HepG2 (cell line): Measurements from ENCODE around the gene DPEP2NB. TPM values are rescaled to one million over a fixed set of nuclear protein-coding genes. Genes with fewer than 3 reads are reported as not detected.

ENCODE experiments used
- BCL6 ChIP-seq: IDR thresholded peaks from 2 replicates; pipeline ENCODE4 v1.6.1; 2016; ENCODE audit warnings: missing genetic modification reagents, missing compliant biosample characterization
- GZF1 ChIP-seq: sonication (generic); formaldehyde crosslinking; IDR thresholded peaks from 2 replicates; pipeline ENCODE4 v1.5.1; 2020; ENCODE audit warnings: mild to moderate bottlenecking, missing genetic modification reagents
- HES4 ChIP-seq: sonication (generic); formaldehyde crosslinking; IDR thresholded peaks from 2 replicates; pipeline ENCODE4 v1.9.0; 2021; ENCODE audit warnings: mild to moderate bottlenecking, missing genetic modification reagents, borderline replicate concordance
- HNF4G ChIP-seq, 2 experiments: sonication (generic) in 1 of 2; formaldehyde crosslinking in 1 of 2; IDR thresholded peaks; 2 replicates each; pipeline versions ENCODE4 v1.4.0 to v1.6.1; 2011 to 2020; ENCODE audit warnings: borderline replicate concordance in 2 of 2, low read depth in 2 of 2, mild to moderate bottlenecking in 2 of 2, low read length in 1 of 2, missing genetic modification reagents in 1 of 2, moderate library complexity in 1 of 2
- JUND ChIP-seq: sonication (generic); formaldehyde crosslinking; IDR thresholded peaks from 2 replicates; pipeline ENCODE4 v1.8.0; 2022; ENCODE audit warnings: mild to moderate bottlenecking, missing genetic modification reagents
- NR2F6 ChIP-seq, 2 experiments: IDR thresholded peaks; 2 replicates each; pipeline ENCODE4 v1.6.1; 2016; ENCODE audit warnings: antibody characterized with exemption in 1 of 2, mild to moderate bottlenecking in 1 of 2
- TOPORS ChIP-seq: sonication (generic); formaldehyde crosslinking; IDR thresholded peaks from 2 replicates; pipeline ENCODE4 v1.8.0; 2023; ENCODE audit warnings: mild to moderate bottlenecking, missing genetic modification reagents
- ZKSCAN8 ChIP-seq: IDR thresholded peaks from 2 replicates; pipeline ENCODE4 v1.6.1; 2016; ENCODE audit warnings: borderline replicate concordance, missing genetic modification reagents, missing compliant biosample characterization
- ZNF777 ChIP-seq: sonication (generic); formaldehyde crosslinking; IDR thresholded peaks from 2 replicates; pipeline ENCODE4 v1.4.0; 2020; ENCODE audit warnings: missing genetic modification reagents
- ZSCAN31 ChIP-seq: sonication (generic); formaldehyde crosslinking; IDR thresholded peaks from 2 replicates; pipeline ENCODE4 v1.5.0; 2020; ENCODE audit warnings: low read depth, mild to moderate bottlenecking, missing genetic modification reagents
- polyA plus RNA-seq, 8 experiments: library from polyadenylated mRNA; depleted of rRNA in 3 of 8; stranded (reverse) in 7 of 8; unstranded in 1 of 8; fragments of >200 nt; fragmentation: Illumina TruSeq in 4 of 8; extraction: Trizol in 4 of 8; gene quantifications; 2 replicates each; pipeline versions ENCODE4 v1.2.1 to v1.2.3, GENCODE V29; 2011 to 2016; ENCODE audit warnings: low read depth in 4 of 8, missing spikeins in 1 of 8, mixed read lengths in 1 of 8; ENCODE audit not compliant: insufficient read depth in 1 of 8
- total RNA-seq, 5 experiments: library from RNA; depleted of rRNA; stranded (reverse); fragments of >200 nt; fragmentation: Illumina TruSeq; extraction: Trizol; gene quantifications; 2 replicates each; pipeline ENCODE4 v1.2.3, GENCODE V29; 2016; ENCODE audit warnings: low read depth in 1 of 5
- TF ChIP-seq, protein P1 (sequence below): sonication (generic); formaldehyde crosslinking; conservative IDR thresholded peaks from 2 replicates; pipeline ENCODE4 v1.4.0; 2020; ENCODE audit warnings: mild to moderate bottlenecking, missing genetic modification reagents, moderate library complexity
- TF ChIP-seq, protein P2 (sequence below): sonication (generic); formaldehyde crosslinking; IDR thresholded peaks from 2 replicates; pipeline ENCODE4 v1.4.0; 2020; ENCODE audit warnings: mild to moderate bottlenecking, missing genetic modification reagents
- TF ChIP-seq, protein P3 (sequence below): sonication (generic); formaldehyde crosslinking; IDR thresholded peaks from 2 replicates; pipeline ENCODE4 v1.5.0; 2020; ENCODE audit warnings: mild to moderate bottlenecking, missing genetic modification reagents, moderate library complexity

DPEP2NB gene
- total and polyA plus RNA-seq, 2 of the 13 experiments (the other 11 are each of a cell fraction or from before 2014, with no cell fraction given) = not detected

GRCh38 chr16:67969254-67970039 is 46.3 kb downstream of the DPEP2NB start (continued):
- TF ChIP-seq NR2F6 (IDR thresholded peaks at IDR 0.05) (0 out of 2 replicates have a peak, but pooled peaks have one; percentile 0), NR2F6 (CRISPR knock-in tag; IDR thresholded peaks at IDR 0.05) (0 out of 2 replicates have a peak, but pooled peaks have one; percentile 11), HNF4G (IDR thresholded peaks at IDR 0.05; ENCODE audit: borderline replicate concordance, low read depth, low read length) (peak; percentile 24; the same call in 1 of the 2 replicates), HNF4G (CRISPR knock-in tag; IDR thresholded peaks at IDR 0.05; ENCODE audit: borderline replicate concordance, low read depth) (no peak), ZSCAN31 (CRISPR knock-in tag) (peak; percentile 58; the same call in 1 of the 2 replicates), HES4 (CRISPR knock-in tag) (0 out of 2 replicates have a peak, but pooled peaks have one; percentile 48), GZF1 (no peak), ZKSCAN8 (CRISPR knock-in tag) (no peak), JUND (CRISPR knock-in tag) (no peak), ZNF777 (CRISPR knock-in tag) (no peak), TOPORS (CRISPR knock-in tag) (no peak), BCL6 (CRISPR knock-in tag) (no peak)
- TF ChIP-seq, protein P1, sequence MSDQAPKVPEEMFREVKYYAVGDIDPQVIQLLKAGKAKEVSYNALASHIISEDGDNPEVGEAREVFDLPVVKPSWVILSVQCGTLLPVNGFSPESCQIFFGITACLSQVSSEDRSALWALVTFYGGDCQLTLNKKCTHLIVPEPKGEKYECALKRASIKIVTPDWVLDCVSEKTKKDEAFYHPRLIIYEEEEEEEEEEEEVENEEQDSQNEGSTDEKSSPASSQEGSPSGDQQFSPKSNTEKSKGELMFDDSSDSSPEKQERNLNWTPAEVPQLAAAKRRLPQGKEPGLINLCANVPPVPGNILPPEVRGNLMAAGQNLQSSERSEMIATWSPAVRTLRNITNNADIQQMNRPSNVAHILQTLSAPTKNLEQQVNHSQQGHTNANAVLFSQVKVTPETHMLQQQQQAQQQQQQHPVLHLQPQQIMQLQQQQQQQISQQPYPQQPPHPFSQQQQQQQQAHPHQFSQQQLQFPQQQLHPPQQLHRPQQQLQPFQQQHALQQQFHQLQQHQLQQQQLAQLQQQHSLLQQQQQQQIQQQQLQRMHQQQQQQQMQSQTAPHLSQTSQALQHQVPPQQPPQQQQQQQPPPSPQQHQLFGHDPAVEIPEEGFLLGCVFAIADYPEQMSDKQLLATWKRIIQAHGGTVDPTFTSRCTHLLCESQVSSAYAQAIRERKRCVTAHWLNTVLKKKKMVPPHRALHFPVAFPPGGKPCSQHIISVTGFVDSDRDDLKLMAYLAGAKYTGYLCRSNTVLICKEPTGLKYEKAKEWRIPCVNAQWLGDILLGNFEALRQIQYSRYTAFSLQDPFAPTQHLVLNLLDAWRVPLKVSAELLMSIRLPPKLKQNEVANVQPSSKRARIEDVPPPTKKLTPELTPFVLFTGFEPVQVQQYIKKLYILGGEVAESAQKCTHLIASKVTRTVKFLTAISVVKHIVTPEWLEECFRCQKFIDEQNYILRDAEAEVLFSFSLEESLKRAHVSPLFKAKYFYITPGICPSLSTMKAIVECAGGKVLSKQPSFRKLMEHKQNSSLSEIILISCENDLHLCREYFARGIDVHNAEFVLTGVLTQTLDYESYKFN (CRISPR knock-in tag) = peak; percentile 23; the same call in 1 of the 2 replicates
- TF ChIP-seq, protein P2, sequence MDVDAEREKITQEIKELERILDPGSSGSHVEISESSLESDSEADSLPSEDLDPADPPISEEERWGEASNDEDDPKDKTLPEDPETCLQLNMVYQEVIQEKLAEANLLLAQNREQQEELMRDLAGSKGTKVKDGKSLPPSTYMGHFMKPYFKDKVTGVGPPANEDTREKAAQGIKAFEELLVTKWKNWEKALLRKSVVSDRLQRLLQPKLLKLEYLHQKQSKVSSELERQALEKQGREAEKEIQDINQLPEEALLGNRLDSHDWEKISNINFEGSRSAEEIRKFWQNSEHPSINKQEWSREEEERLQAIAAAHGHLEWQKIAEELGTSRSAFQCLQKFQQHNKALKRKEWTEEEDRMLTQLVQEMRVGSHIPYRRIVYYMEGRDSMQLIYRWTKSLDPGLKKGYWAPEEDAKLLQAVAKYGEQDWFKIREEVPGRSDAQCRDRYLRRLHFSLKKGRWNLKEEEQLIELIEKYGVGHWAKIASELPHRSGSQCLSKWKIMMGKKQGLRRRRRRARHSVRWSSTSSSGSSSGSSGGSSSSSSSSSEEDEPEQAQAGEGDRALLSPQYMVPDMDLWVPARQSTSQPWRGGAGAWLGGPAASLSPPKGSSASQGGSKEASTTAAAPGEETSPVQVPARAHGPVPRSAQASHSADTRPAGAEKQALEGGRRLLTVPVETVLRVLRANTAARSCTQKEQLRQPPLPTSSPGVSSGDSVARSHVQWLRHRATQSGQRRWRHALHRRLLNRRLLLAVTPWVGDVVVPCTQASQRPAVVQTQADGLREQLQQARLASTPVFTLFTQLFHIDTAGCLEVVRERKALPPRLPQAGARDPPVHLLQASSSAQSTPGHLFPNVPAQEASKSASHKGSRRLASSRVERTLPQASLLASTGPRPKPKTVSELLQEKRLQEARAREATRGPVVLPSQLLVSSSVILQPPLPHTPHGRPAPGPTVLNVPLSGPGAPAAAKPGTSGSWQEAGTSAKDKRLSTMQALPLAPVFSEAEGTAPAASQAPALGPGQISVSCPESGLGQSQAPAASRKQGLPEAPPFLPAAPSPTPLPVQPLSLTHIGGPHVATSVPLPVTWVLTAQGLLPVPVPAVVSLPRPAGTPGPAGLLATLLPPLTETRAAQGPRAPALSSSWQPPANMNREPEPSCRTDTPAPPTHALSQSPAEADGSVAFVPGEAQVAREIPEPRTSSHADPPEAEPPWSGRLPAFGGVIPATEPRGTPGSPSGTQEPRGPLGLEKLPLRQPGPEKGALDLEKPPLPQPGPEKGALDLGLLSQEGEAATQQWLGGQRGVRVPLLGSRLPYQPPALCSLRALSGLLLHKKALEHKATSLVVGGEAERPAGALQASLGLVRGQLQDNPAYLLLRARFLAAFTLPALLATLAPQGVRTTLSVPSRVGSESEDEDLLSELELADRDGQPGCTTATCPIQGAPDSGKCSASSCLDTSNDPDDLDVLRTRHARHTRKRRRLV (CRISPR knock-in tag) = peak; percentile 73
- TF ChIP-seq, protein P3, sequence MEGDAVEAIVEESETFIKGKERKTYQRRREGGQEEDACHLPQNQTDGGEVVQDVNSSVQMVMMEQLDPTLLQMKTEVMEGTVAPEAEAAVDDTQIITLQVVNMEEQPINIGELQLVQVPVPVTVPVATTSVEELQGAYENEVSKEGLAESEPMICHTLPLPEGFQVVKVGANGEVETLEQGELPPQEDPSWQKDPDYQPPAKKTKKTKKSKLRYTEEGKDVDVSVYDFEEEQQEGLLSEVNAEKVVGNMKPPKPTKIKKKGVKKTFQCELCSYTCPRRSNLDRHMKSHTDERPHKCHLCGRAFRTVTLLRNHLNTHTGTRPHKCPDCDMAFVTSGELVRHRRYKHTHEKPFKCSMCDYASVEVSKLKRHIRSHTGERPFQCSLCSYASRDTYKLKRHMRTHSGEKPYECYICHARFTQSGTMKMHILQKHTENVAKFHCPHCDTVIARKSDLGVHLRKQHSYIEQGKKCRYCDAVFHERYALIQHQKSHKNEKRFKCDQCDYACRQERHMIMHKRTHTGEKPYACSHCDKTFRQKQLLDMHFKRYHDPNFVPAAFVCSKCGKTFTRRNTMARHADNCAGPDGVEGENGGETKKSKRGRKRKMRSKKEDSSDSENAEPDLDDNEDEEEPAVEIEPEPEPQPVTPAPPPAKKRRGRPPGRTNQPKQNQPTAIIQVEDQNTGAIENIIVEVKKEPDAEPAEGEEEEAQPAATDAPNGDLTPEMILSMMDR = peak; percentile 55
